HAP-1 (cell line): Measurements from ENCODE around the gene RPL12.
A peak's percentile ranks its signal among the peaks of the same experiment; 100 is the strongest.

ENCODE experiments used
- DNase-seq, 2 experiments: peaks; one replicate each; pipeline ENCODE4 v3.0.0-alpha.2; 2016 to 2020; ENCODE audit warnings: low spot score in 2 of 2
- H3K27me3 ChIP-seq: fragments of 250-450 bp; sonication (Bioruptor Pico); 2 replicates; pipeline ENCODE4 v1.5.1; 2020; ENCODE audit warnings: low read depth, mild to moderate bottlenecking, moderate library complexity
- H3K36me3 ChIP-seq: fragments of 250-450 bp; sonication (Bioruptor Pico); replicated peaks from 2 replicates; pipeline ENCODE4 v1.5.1; 2020; ENCODE audit warnings: mild to moderate bottlenecking
- H3K4me1 ChIP-seq: fragments of 250-450 bp; sonication (Bioruptor Pico); 2 replicates; pipeline ENCODE4 v1.5.1; 2020; ENCODE audit warnings: mild to moderate bottlenecking
- H3K4me3 ChIP-seq: fragments of 250-450 bp; sonication (Bioruptor Pico); 2 replicates; pipeline ENCODE4 v1.5.1; 2020; ENCODE audit warnings: mild to moderate bottlenecking, moderate library complexity
- H3K9me3 ChIP-seq: fragments of 250-450 bp; sonication (Bioruptor Pico); 2 replicates; pipeline ENCODE4 v1.5.1; 2020; ENCODE audit warnings: mild to moderate bottlenecking, moderate library complexity
- in situ Hi-C: fragments of 300-500 bp; cut with MboI; formaldehyde crosslinking; loops from 3 replicates; pipeline ENCODE4 v1.14.3; 2020; ENCODE audit warnings: low sequenced_read_pairs, inconsistent platforms, mixed read lengths

RPL12 gene

GRCh38 chr9:127450830-127451607 is at the start of gene RPL12, which contains the start of gene LRSAM1:
Gene RPL12 (minus strand): TSS chr9:127451406. CDS start chr9:127451317, 89 bp downstream.
Gene LRSAM1 (plus strand): TSS chr9:127451510. CDS start chr9:127454528, 3,018 bp downstream.
- peak within 1 kb of the TSS; percentile 98 for H3K4me3 ChIP-seq
- H3K4me1 ChIP-seq, result peaks cover 12% of the 10 kb centered on the region
- H3K27me3 ChIP-seq, result no peaks in the 10 kb centered on the region
- in situ Hi-C loops, result no loop called here
- H3K9me3 ChIP-seq, result no peaks in the 10 kb centered on the region
- peaks cover 61% of the 10 kb centered on the region for H3K36me3 ChIP-seq
- DNase-seq, result peak; percentile 82 to 98

GRCh38 chr9:127500862-127501261 is 49.7 kb upstream of the RPL12 start:
- no peak for DNase-seq
- Histone ChIP-seq H3K4me1 (no peaks in the 10 kb centered on the region), H3K9me3 (no peaks in the 10 kb centered on the region), H3K36me3 (peaks cover 14% of the 10 kb centered on the region), H3K27me3 (no peaks in the 10 kb centered on the region), H3K4me3 (no peak overlapping the region)
- in situ Hi-C loops, result loop anchor here (5.0 to 10.0 kb wide), 2 partner anchors 86 to 424 kb away; no protein-coding TSS in a partner anchor

- Histone ChIP-seq H3K4me3 (no peak overlapping the region), H3K27me3 (no peaks in the 10 kb centered on the region), H3K36me3 (peaks cover 16% of the 10 kb centered on the region), H3K9me3 (no peaks in the 10 kb centered on the region), H3K4me1 (no peaks in the 10 kb centered on the region)
- DNase-seq, result no peak
- in situ Hi-C loops, result loop anchor here (5.0 to 10.0 kb wide), 2 partner anchors 87 to 424 kb away; no protein-coding TSS in a partner anchor
Measured at GRCh38 chr9:127500399-127500798, 49.2 kb upstream of the RPL12 start.

GRCh38 chr9:127498298-127498697 is 47.1 kb upstream of the RPL12 start:
- DNase-seq, result no peak
- Histone ChIP-seq H3K36me3 (peaks cover 24% of the 10 kb centered on the region), H3K9me3 (no peaks in the 10 kb centered on the region), H3K27me3 (no peaks in the 10 kb centered on the region), H3K4me3 (no peak overlapping the region), H3K4me1 (no peaks in the 10 kb centered on the region)
- in situ Hi-C loops, result no loop called here

- H3K4me3 ChIP-seq, result no peak overlapping the region
- H3K4me1 ChIP-seq, result no peaks in the 10 kb centered on the region
- DNase-seq, result no peak
- no peaks in the 10 kb centered on the region for H3K27me3 ChIP-seq
- in situ Hi-C loops, result no loop called here
- peaks cover 24% of the 10 kb centered on the region for H3K36me3 ChIP-seq
- H3K9me3 ChIP-seq, result no peaks in the 10 kb centered on the region
Measured at GRCh38 chr9:127497656-127498290, 46.6 kb upstream of the RPL12 start.

- Histone ChIP-seq H3K27me3 (no peaks in the 10 kb centered on the region), H3K4me3 (no peak overlapping the region), H3K36me3 (peaks cover 28% of the 10 kb centered on the region), H3K9me3 (no peaks in the 10 kb centered on the region), H3K4me1 (no peaks in the 10 kb centered on the region)
- in situ Hi-C loops, result no loop called here
- no peak for DNase-seq
Measured at GRCh38 chr9:127496974-127497373, 45.8 kb upstream of the RPL12 start.

GRCh38 chr9:127495884-127496555 is 44.8 kb upstream of the RPL12 start:
- Histone ChIP-seq H3K27me3 (no peaks in the 10 kb centered on the region), H3K4me3 (no peak overlapping the region), H3K4me1 (no peaks in the 10 kb centered on the region), H3K9me3 (no peaks in the 10 kb centered on the region), H3K36me3 (peaks cover 32% of the 10 kb centered on the region)
- in situ Hi-C loops, result no loop called here
- DNase-seq, result no peak

GRCh38 chr9:127494304-127494702 is 43.1 kb upstream of the RPL12 start:
- DNase-seq, result no peak
- in situ Hi-C loops, result no loop called here
- Histone ChIP-seq H3K27me3 (no peaks in the 10 kb centered on the region), H3K4me1 (no peaks in the 10 kb centered on the region), H3K9me3 (no peaks in the 10 kb centered on the region), H3K36me3 (peaks cover 32% of the 10 kb centered on the region), H3K4me3 (no peak overlapping the region)

- Histone ChIP-seq H3K36me3 (peaks cover 32% of the 10 kb centered on the region), H3K9me3 (no peaks in the 10 kb centered on the region), H3K27me3 (no peaks in the 10 kb centered on the region), H3K4me3 (no peak overlapping the region), H3K4me1 (no peaks in the 10 kb centered on the region)
- DNase-seq, result no peak
- in situ Hi-C loops, result no loop called here
Measured at GRCh38 chr9:127493592-127494303, 42.5 kb upstream of the RPL12 start.

GRCh38 chr9:127492616-127493015 is 41.4 kb upstream of the RPL12 start:
- Histone ChIP-seq H3K4me3 (no peak overlapping the region), H3K27me3 (no peaks in the 10 kb centered on the region), H3K4me1 (no peaks in the 10 kb centered on the region), H3K9me3 (no peaks in the 10 kb centered on the region), H3K36me3 (peaks cover 32% of the 10 kb centered on the region)
- in situ Hi-C loops, result no loop called here
- no peak for DNase-seq

- in situ Hi-C loops, result no loop called here
- DNase-seq, result no peak
- Histone ChIP-seq H3K4me1 (no peaks in the 10 kb centered on the region), H3K9me3 (no peaks in the 10 kb centered on the region), H3K36me3 (peaks cover 26% of the 10 kb centered on the region), H3K27me3 (no peaks in the 10 kb centered on the region), H3K4me3 (no peak overlapping the region)
Measured at GRCh38 chr9:127491516-127491915, 40.3 kb upstream of the RPL12 start.

- in situ Hi-C loops, result no loop called here
- H3K36me3 ChIP-seq, result peaks cover 28% of the 10 kb centered on the region
- no peaks in the 10 kb centered on the region for H3K27me3 ChIP-seq
- H3K4me3 ChIP-seq, result no peak overlapping the region
- no peaks in the 10 kb centered on the region for H3K4me1 ChIP-seq
- no peaks in the 10 kb centered on the region for H3K9me3 ChIP-seq
- DNase-seq, result no peak
Measured at GRCh38 chr9:127490535-127491230, 39.5 kb upstream of the RPL12 start.
